ENCODE data around the gene PCBD2.

PCBD2 gene

DNA sequence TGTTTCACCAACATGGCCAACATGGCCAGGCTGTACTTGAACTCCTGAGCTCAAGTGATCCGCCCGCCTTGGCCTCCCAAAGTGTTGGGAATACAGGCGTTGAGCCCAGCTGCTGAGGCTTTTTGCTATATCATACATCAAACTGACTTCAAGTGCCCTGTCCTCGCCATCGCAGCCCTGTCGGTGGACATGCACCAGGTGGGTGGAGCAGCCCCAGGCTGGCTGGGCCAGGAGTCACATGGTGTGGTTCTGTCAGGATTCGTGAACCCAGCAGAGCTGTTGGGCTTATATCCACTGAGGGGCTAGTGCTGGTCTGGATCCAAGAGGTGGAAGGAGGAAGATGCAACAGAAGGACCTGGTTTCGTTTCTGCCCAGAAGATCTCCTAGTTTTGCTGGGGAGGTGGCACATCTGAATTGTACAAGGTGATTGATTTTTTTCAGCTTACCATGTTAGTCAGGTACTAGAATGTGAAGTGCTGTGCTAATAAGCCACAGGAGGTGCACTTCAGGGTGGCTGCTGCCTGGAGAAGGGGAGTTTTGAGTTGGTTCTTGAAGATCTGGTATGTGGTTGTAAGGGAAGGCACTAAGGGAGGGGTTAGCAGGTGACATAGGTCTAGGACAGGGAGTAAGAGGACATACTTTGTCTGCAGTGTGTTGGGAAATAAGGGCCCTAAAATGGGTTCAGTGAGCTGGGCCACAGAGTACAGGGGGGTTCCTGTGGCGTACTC is 16.1 kb downstream of the PCBD2 start:
- in situ Hi-C loops (cut with HindIII; ENCODE audit: low pct_ligation_motif_present, low sequenced_read_pairs) = no loop called here
- H3K27me3 ChIP-seq (replicated peaks) = no peaks in the 10 kb centered on the region
- H3K36me3 ChIP-seq (replicated peaks) = peaks cover 6% of the 10 kb centered on the region
- no peak for DNase-seq
- no peak for TF ChIP-seq CTCF (IDR thresholded peaks at IDR 0.05; ENCODE audit: low read depth, low read length, missing control alignments)
- H3K4me3 ChIP-seq (ENCODE audit: low read depth, low read length) = no peak overlapping the region
- H3K27ac ChIP-seq = no peak overlapping the region

GRCh38 chr5:134932508-134932907 is 27.6 kb downstream of the PCBD2 start:
- Histone ChIP-seq H3K27ac (no peak overlapping the region), H3K36me3 (replicated peaks) (peaks cover 2% of the 10 kb centered on the region), H3K27me3 (replicated peaks) (no peaks in the 10 kb centered on the region), H3K4me3 (ENCODE audit: low read depth, low read length) (no peak overlapping the region)
- no peak for DNase-seq
- TF ChIP-seq CTCF (IDR thresholded peaks at IDR 0.05; ENCODE audit: low read depth, low read length, missing control alignments) = no peak
- in situ Hi-C loops (cut with HindIII; ENCODE audit: low pct_ligation_motif_present, low sequenced_read_pairs) = no loop called here

- Histone ChIP-seq H3K36me3 (replicated peaks) (peaks cover 2% of the 10 kb centered on the region), H3K27ac (no peak overlapping the region), H3K4me3 (ENCODE audit: low read depth, low read length) (no peak overlapping the region), H3K27me3 (replicated peaks) (no peaks in the 10 kb centered on the region)
- no peak for DNase-seq
- in situ Hi-C loops (cut with HindIII; ENCODE audit: low pct_ligation_motif_present, low sequenced_read_pairs) = no loop called here
- TF ChIP-seq CTCF (IDR thresholded peaks at IDR 0.05; ENCODE audit: low read depth, low read length, missing control alignments) = no peak
These were observed 29.3 kb downstream of the PCBD2 start for GRCh38 chr5:134934202-134934601.

GRCh38 chr5:134935711-134936602 is 31.0 kb downstream of the PCBD2 start:
- no peak overlapping the region for H3K27ac ChIP-seq

DNA sequence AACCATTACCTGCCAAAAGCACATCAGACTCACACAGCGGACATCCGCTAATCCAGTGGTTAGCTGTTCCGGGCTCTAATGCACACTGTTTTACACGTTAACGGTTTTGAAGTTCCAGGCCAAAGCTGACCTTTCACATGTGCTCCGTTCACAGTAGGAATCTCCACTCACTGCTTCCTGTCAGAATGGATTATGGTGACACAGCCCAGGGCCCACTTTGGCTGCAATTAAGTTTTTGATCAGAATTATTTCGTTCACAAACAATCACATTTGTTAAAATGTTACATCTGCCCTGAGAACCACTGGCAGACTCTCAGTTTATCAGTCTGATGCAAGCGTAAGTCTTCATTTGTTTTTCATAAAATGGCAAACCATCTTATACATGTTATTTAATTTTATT is 32.6 kb downstream of the PCBD2 start:
- in situ Hi-C loops (cut with HindIII; ENCODE audit: low pct_ligation_motif_present, low sequenced_read_pairs) = no loop called here
- Histone ChIP-seq H3K4me3 (ENCODE audit: low read depth, low read length) (no peak overlapping the region), H3K36me3 (replicated peaks) (peaks cover 2% of the 10 kb centered on the region), H3K27ac (no peak overlapping the region), H3K27me3 (replicated peaks) (no peaks in the 10 kb centered on the region)
- no peak for DNase-seq
- no peak for TF ChIP-seq CTCF (IDR thresholded peaks at IDR 0.05; ENCODE audit: low read depth, low read length, missing control alignments)

More at GRCh38 chr5:134935711-134936602, 31.0 kb downstream of the PCBD2 start:
- Histone ChIP-seq H3K27me3 (replicated peaks) (no peaks in the 10 kb centered on the region), H3K4me3 (ENCODE audit: low read depth, low read length) (no peak overlapping the region), H3K36me3 (replicated peaks) (peaks cover 2% of the 10 kb centered on the region)
- DNase-seq = no peak
- TF ChIP-seq CTCF (IDR thresholded peaks at IDR 0.05; ENCODE audit: low read depth, low read length, missing control alignments) = no peak
- in situ Hi-C loops (cut with HindIII; ENCODE audit: low pct_ligation_motif_present, low sequenced_read_pairs) = no loop called here

Data from brain microvascular endothelial cell (primary cell).